Tibial nerve (tissue), 4 donors: Measurements from ENCODE around the gene BLCAP. TPM values are rescaled to one million over a fixed set of nuclear protein-coding genes. Genes with fewer than 3 reads are reported as not detected.

Experiments used
- DNase-seq, 2 donors: peaks; one replicate each; pipeline ENCODE4 v3.0.0-alpha.2; 2019; ENCODE audit warnings: low spot score in 2 of 2
- H3K27ac ChIP-seq, 4 donors: fragments of 200-600 bp; sonication (generic) in 3 of 4; one replicate each; pipeline ENCODE4 v1.5.1; 2017 to 2019; ENCODE audit warnings: mild to moderate bottlenecking in 1 of 4
- H3K27me3 ChIP-seq, 2 donors: fragments of 200-600 bp; sonication (generic) in 1 of 2; one replicate each; pipeline versions ENCODE4 v1.5.1 to v1.6.0; 2017 to 2019
- H3K36me3 ChIP-seq, 3 donors: fragments of 200-600 bp; sonication (generic); one replicate each; pipeline ENCODE4 v1.5.1; 2018 to 2019
- H3K4me1 ChIP-seq, 4 donors: fragments of 200-600 bp; sonication (generic) in 3 of 4; one replicate each; pipeline ENCODE4 v1.5.1; 2017 to 2019
- H3K4me3 ChIP-seq, 4 donors: fragments of 200-600 bp; sonication (generic) in 3 of 4; one replicate each; pipeline ENCODE4 v1.5.1; 2017 to 2019; ENCODE audit warnings: mild to moderate bottlenecking in 1 of 4, moderate library complexity in 1 of 4
- H3K9me3 ChIP-seq, 4 donors: fragments of 200-600 bp; sonication (generic) in 3 of 4; one replicate each; pipeline ENCODE4 v1.5.1; 2017 to 2019
- CTCF ChIP-seq, 5 experiments: fragments of 200-600 bp in 3 of 5; fragments of 450-650 bp in 2 of 5; sonication (generic) in 3 of 5; IDR thresholded peaks; one replicate each; pipeline ENCODE4 v1.5.1; 2016 to 2019; ENCODE audit warnings: antibody characterized with exemption in 5 of 5, mild to moderate bottlenecking in 3 of 5, moderate library complexity in 2 of 5
- EP300 ChIP-seq, 2 donors: sonication (generic); formaldehyde crosslinking; IDR thresholded peaks; one replicate each; pipeline ENCODE4 v1.6.1; 2017; ENCODE audit warnings: antibody characterized with exemption in 2 of 2, mild to moderate bottlenecking in 1 of 2
- POLR2A ChIP-seq, 2 donors: fragments of 450-650 bp; IDR thresholded peaks; one replicate each; pipeline ENCODE4 v1.6.1; 2017; ENCODE audit warnings: antibody characterized with exemption in 2 of 2, mild to moderate bottlenecking in 2 of 2, moderate library complexity in 2 of 2
- WGBS, 2 donors: methylation state at CpG; one replicate each; pipeline ENCODE4 v1.1.5; 2018; 5-methylcytosine and 5-hydroxymethylcytosine counted together
- total RNA-seq, 4 donors: library from RNA; depleted of rRNA; stranded (reverse); fragments of >200 nt; gene quantifications; one replicate each; pipeline ENCODE4 v1.1.0, GENCODE V29; 2016

BLCAP gene
- total RNA-seq, 4 donors from 2014 or later, result 39.8 to 51.3 (median 48.8) TPM

- WGBS, 2 donors, result 74 to 79% methylated on average over 4 of the region's 4 CpGs
- Histone ChIP-seq H3K36me3 (peaks cover 0 to 82% (median 3%) of the 10 kb centered on the region in 3 donors), H3K27me3 (no peaks in the 10 kb centered on the region), H3K9me3 (no peaks in the 10 kb centered on the region), H3K4me1 (peaks cover 0 to 13% (median 0%) of the 10 kb centered on the region in 4 donors), H3K4me3 (no peak overlapping the region), H3K27ac (no peak overlapping the region)
- DNase-seq, result no peak
- TF ChIP-seq EP300 (IDR thresholded peaks at IDR 0.05) (no peak), POLR2A (IDR thresholded peaks at IDR 0.05) (no peak), CTCF (IDR thresholded peaks at IDR 0.05) (no peak)
These were observed 13.8 kb downstream of the BLCAP start for GRCh38 chr20:37513779-37514359.

GRCh38 chr20:37511610-37512275 is 15.9 kb downstream of the BLCAP start:
- Histone ChIP-seq H3K27ac (no peak overlapping the region), H3K4me3 (no peak overlapping the region), H3K9me3 (no peaks in the 10 kb centered on the region), H3K27me3 (no peaks in the 10 kb centered on the region), H3K4me1 (peaks cover 0 to 4% (median 0%) of the 10 kb centered on the region in 4 donors), H3K36me3 (peaks cover 0 to 70% (median 3%) of the 10 kb centered on the region in 3 donors)
- DNase-seq, result no peak
- WGBS, 2 donors, result 88 to 90% methylated on average over 6 of the region's 6 CpGs
- TF ChIP-seq EP300 (IDR thresholded peaks at IDR 0.05) (no peak), CTCF (IDR thresholded peaks at IDR 0.05) (no peak), POLR2A (IDR thresholded peaks at IDR 0.05) (no peak)

GRCh38 chr20:37510226-37510625 is 17.4 kb downstream of the BLCAP start:
- Histone ChIP-seq H3K36me3 (peaks cover 0 to 60% (median 3%) of the 10 kb centered on the region in 3 donors), H3K4me1 (no peaks in the 10 kb centered on the region), H3K27ac (no peak overlapping the region), H3K9me3 (no peaks in the 10 kb centered on the region), H3K4me3 (no peak overlapping the region), H3K27me3 (no peaks in the 10 kb centered on the region)
- no peak for DNase-seq
- TF ChIP-seq EP300 (IDR thresholded peaks at IDR 0.05), result no peak
- no peak for TF ChIP-seq CTCF (IDR thresholded peaks at IDR 0.05)
- no peak for TF ChIP-seq POLR2A (IDR thresholded peaks at IDR 0.05)
- 85 to 89% methylated on average over 5 of the region's 5 CpGs for WGBS, 2 donors

- no peaks in the 10 kb centered on the region for H3K9me3 ChIP-seq
- H3K4me1 ChIP-seq, result no peaks in the 10 kb centered on the region
- WGBS, 2 donors, result 85 to 90% methylated on average over 4 of the region's 4 CpGs
- no peak for DNase-seq
- no peaks in the 10 kb centered on the region for H3K27me3 ChIP-seq
- H3K27ac ChIP-seq, result no peak overlapping the region
- peaks cover 0 to 23% (median 0%) of the 10 kb centered on the region in 3 donors for H3K36me3 ChIP-seq
- TF ChIP-seq POLR2A (IDR thresholded peaks at IDR 0.05) (no peak), CTCF (IDR thresholded peaks at IDR 0.05) (no peak), EP300 (IDR thresholded peaks at IDR 0.05) (no peak)
- H3K4me3 ChIP-seq, result no peak overlapping the region
These were observed 21.4 kb downstream of the BLCAP start for GRCh38 chr20:37506152-37506725.
